ENCODE data around the gene MORF4L1.
"Not testable (repeated sequence)": the region's sequence is repeated elsewhere in the genome, so short reads cannot be mapped to it uniquely, and the experiment has no call there.

The MORF4L1 gene

GRCh38 chr15:78859971-78860719 lies 12.5 kb upstream of the MORF4L1 start:
- DNase-seq (ENCODE audit: low spot score), result peak; percentile 63

GRCh38 chr15:78865585-78865984 lies 7.1 kb upstream of the MORF4L1 start:
- DNase-seq (ENCODE audit: low spot score), result not testable (repeated sequence)

GRCh38 chr15:78866031-78866430 lies 6.7 kb upstream of the MORF4L1 start:
- not testable (repeated sequence) for DNase-seq (ENCODE audit: low spot score)

GRCh38 chr15:78866803-78867202 lies 5.9 kb upstream of the MORF4L1 start:
- DNase-seq (ENCODE audit: low spot score), result no peak

GRCh38 chr15:78868366-78868765 lies 4.3 kb upstream of the MORF4L1 start:
- no peak for DNase-seq (ENCODE audit: low spot score)

- not testable (repeated sequence) for DNase-seq (ENCODE audit: low spot score)
Measured at GRCh38 chr15:78871483-78872127, 1.1 kb upstream of the MORF4L1 start.

- DNase-seq (ENCODE audit: low spot score), result peak; percentile 78
Measured at GRCh38 chr15:78872972-78873792, 492 bp downstream of the MORF4L1 start.

GRCh38 chr15:78873793-78874765 lies 1.4 kb downstream of the MORF4L1 start:
- peak; percentile 25 for DNase-seq (ENCODE audit: low spot score)

- no peak for DNase-seq (ENCODE audit: low spot score)
Measured at GRCh38 chr15:78875107-78875914, 2.6 kb downstream of the MORF4L1 start.

- not testable (repeated sequence) for DNase-seq (ENCODE audit: low spot score)
Measured at GRCh38 chr15:78876954-78877353, 4.3 kb downstream of the MORF4L1 start.

GRCh38 chr15:78878356-78878755 lies 5.7 kb downstream of the MORF4L1 start:
- DNase-seq (ENCODE audit: low spot score), result no peak

GRCh38 chr15:78879517-78880241 lies 7.0 kb downstream of the MORF4L1 start:
- DNase-seq (ENCODE audit: low spot score), result no peak

- DNase-seq (ENCODE audit: low spot score), result no peak
Measured at GRCh38 chr15:78880242-78880533, 7.5 kb downstream of the MORF4L1 start.

GRCh38 chr15:78880813-78881212 lies 8.1 kb downstream of the MORF4L1 start:
- no peak for DNase-seq (ENCODE audit: low spot score)

GRCh38 chr15:78881681-78882080 lies 9.0 kb downstream of the MORF4L1 start:
- no peak for DNase-seq (ENCODE audit: low spot score)

- DNase-seq (ENCODE audit: low spot score), result no peak
Measured at GRCh38 chr15:78889000-78889399, 16.3 kb downstream of the MORF4L1 start.

GRCh38 chr15:78893538-78893937 lies 20.8 kb downstream of the MORF4L1 start:
- DNase-seq (ENCODE audit: low spot score), result no peak

- no peak for DNase-seq (ENCODE audit: low spot score)
Measured at GRCh38 chr15:78895471-78895870, 22.8 kb downstream of the MORF4L1 start.

- no peak for DNase-seq (ENCODE audit: low spot score)
Measured at GRCh38 chr15:78898540-78898939, 25.9 kb downstream of the MORF4L1 start.

Measured in globus pallidus (tissue), 1 donor.